ENCODE results near the gene RLBP1. TPM values are rescaled to one million over a fixed set of nuclear protein-coding genes. Genes with fewer than 3 reads are reported as not detected.
A peak's percentile ranks its signal among the peaks of the same experiment; 100 is the strongest.

RLBP1 gene
- total RNA-seq, 1 donor from 2014 or later = not detected

DNA sequence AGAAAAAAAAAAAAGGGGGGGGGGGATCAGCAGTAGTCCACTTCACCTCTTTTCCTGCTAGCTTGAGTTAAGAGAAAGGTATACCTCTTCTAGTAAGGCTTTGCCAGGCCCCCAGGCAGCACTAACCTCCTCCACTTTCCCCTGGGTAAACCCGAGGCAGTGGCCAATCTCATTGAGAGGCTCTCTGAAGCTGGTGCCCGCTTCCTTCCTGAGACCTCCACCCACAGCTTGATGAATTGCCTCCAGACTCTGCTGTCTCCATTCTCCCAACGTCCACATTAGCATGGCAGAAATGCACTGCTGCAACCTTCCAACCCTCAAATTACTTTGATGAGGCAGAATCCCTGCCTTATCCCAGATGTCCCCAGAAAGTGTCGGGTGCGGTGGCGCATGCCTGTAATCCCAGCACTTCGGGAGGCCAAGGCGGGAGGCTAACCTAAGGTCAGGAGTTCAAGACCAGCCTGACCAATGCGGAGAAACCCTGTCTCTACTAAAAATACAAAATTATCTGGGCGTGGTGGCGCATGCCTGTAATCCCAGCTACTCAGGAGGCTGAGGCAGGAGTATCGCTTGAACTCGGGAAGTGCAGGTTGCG is 15.3 kb downstream of the RLBP1 start:
- no peak for ATAC-seq

DNA sequence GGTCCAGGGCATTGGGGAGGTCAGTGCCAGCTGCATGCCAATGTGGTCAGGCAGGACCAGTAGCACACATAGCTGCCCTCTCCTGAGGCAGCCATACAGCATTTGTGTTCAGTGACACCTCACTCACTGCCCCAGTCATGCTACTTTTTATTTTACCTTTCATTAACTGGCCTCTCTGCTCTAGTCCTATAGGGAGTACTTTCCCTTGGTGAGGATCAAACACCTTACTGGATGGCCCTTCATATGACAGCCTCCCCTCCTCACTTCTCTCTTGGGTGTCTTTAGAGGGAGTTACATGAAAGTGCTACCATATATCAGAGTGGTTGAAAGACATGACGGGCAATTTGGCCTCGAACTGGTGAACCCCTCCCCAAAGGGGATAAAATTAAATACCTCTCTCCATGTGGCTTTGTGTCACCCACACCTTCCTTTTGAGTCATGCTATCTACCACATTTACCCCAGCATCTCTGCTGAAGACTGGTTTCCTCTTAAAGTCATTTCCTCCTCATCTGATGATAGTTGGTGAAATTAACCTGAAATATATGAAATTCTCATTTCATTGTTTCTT is 17.6 kb downstream of the RLBP1 start:
- ATAC-seq = peak; percentile 23

DNA sequence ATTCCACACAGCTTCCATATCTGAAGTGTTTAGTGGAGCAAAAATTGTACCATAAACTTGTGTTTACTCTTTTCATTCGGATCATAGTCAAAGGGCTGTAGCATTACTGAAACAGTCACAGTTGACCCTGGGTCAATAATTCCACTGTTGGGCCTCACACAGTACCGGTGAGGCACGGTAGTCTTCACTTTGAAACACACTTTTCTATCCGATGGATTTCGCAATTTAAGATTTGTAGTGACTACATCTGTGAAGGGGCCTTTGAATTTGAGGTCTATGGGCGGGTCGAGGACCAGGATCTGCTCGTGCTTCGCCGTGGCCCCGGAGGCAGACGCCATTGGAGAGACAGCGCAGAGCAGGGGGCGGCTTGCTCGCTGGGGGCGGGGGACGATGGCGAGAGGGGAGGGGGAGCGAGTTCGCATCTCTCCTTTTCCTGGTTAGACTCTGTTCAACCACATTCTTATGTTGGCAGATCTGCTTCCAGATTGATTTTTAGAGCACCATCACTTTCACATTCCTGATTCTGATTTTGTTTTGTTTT is 19.8 kb downstream of the RLBP1 start:
- no peak for ATAC-seq

DNA sequence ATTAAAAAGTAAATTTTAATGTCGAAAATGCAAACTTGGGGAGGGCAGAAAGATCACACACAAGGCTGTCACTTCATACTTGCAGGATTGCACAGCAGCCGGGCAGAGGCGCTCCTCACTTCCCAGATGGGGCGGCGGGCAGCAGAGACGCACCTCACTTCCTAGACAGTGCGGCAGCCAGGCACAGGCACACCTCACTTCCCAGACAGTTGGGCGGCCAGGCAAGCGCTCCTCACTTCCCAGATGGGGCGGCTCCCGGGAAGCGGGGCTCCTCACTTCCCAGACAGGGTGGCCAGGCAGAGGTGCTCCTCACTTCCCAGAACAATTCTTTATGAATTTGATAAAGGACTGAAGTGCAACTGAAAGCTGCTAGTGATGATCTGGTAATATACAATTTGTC is 21.2 kb downstream of the RLBP1 start:
- ATAC-seq = no peak

DNA sequence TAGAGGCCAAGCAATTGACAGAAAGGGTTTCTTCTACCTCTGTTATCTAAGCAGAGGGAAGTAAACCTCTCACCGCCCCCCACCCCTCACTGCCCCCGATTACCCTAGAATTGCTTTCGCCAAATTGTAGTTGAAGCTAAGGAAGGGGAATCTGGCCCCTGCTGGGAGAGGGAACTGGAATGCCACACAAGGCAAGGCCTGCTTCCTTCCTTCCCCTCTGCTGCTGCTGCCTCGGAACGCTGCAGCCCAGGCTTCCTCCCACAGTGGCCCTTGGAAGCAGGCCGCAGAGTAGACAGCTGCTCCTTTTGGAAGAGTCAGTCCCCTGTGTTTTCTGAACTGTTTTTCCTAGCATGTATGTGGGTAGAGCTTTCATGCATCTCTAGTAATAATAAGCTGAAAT is 21.6 kb downstream of the RLBP1 start:
- no peak for ATAC-seq

DNA sequence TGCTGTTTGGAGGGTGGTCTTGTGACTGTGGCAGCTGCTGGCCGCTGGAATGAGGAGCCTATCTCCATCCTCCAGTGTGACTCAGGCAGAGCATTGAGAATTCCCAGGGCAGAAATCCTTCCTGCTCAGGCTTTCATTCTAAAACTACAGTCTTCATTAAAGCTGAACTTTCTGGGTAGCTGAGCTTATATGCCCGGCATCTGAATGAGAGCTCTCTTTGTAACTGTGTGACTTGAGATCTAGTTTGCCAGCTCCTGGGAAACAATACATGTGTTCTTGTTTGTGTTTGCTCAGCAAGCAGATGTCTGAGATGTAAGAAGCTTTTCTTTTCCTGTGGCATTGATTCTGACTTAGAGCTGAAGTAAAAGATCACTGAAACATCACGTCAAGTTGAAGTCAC is 22.4 kb downstream of the RLBP1 start:
- ATAC-seq = no peak

DNA sequence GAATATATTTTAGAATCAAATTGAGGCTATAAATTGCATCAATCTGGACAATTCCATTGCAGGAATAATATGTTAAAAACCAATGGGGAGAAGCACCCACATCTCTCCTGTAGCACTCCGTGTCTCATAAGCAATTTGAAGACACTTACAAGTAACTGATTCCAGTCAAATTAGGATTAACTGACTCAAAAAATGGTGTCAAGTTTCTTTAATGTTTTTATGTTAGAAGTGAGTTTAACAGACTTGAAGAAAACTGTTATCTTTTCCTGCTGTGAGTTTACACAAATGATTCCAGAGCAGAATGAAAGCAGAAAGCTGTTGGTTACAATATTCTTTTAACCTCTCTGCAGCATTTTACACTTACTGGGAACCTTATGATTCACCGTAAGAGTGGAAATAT is 23.2 kb downstream of the RLBP1 start:
- no peak for ATAC-seq

DNA sequence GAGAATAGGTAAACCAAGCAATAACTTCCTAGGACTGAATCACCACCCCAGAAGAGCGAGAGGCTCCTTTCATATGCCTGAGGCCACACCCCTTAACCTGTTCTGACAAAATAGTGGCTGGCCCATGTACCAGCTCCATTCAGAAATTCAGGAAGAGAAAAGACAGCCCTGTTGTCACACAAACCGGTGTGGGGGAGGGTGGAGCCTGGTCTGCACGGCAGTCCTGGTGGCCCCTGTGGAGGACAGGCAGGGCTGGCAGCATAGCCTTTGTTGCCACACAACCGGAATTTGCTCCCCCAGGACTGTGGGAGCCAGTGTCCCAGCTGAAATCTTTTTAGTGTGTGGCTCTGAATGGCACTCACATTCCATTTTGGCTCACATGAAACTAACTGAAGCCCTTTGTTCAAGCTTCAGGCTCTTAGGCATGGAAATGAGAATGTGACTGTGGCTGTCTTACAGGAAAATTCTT is 23.8 kb downstream of the RLBP1 start:
- ATAC-seq = peak; percentile 96

DNA sequence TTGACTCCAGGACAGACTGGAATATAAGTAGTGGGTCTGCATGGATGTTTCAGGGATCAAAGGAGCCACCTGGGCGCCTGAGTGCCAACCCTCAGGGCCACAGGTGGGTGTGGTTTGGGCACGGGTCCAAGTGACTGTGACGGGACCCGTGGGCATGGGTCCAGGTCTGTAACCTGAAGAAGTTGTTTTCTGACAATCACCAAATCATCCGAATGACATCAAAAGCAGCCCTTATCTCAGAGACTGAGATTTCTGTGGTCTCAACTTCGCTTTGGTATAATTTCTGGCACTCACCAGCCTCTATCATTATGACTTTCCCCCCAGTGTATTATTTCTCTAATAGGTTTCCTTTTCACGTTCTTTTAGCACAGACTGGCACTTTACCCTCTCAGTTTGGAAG is 24.4 kb downstream of the RLBP1 start:
- ATAC-seq = no peak

DNA sequence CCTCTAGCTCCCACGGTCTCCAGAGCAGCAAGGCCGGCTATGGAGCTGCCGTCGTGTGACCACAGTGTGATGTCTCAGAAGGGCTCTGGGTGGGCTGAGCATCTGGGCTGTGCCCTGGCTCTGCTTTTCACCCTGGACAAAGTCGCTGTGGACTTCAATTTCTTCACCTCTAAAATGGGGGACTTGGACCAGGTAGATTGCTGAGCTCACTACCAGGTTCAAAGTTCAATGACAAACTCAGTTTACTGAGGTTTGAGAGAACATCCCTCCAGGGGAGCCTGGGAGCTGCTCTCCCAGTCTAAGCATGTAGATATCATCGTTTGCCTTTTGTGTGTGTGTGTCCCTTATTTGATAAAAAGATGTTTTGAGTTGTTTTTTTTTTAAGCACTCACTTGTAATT is 25.1 kb downstream of the RLBP1 start:
- ATAC-seq = no peak

DNA sequence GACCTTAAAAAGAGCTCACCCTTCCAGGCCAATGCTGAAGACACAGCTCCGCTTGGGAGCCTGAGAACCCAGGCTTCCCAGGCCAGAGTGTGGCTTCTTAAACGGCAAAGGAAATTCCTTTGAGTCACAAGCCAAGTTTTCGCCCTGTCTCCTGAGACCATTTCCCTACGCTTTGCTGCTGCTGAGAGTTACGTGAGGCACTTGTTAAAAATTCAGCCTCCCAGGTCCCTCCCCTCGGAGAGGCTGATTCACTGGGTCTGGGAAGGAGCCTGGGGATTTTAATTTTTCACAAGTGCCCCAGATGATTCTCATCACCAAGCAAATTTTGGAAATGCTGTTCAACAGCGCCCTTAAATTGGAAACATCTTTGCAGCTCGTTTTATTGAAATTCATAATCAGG is 25.5 kb downstream of the RLBP1 start:
- no peak for ATAC-seq

DNA sequence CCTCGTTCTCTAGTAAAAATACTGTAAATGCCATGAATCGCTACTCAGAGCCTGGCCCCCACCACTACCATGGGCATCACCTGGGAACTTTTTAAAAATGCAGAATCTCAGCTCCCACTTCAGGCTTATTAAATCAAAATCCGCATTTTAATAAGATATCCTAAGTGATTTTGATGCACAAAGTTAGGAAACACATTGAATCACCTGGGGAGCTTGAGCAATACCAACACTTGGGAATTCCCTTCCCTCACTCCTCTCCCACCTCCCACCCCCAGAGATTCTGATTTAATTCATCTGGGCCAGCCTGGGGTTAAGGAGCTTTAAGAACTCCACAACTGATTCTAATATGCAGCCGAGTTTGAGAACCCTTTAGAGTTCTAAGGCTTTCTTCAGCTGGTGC is 26.8 kb downstream of the RLBP1 start:
- no peak for ATAC-seq

DNA sequence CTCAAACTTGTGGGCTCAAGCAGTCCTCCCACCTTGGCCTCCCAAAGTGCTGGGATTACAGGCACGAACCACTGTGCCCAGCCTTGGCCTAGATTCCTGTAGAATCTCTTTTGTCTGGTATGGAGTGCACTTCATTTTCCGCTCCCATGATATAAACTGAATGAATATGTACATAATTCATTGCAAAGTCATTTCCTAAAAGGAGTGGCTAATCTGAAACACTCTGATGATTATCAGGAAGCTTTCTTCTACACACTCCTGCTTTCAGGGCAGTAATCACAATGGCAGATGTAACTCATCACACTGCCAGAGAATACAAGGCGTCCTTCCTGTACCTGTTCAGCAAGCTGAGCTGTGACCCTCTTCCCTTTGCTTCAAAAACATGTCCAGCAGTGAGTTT is 28.6 kb downstream of the RLBP1 start:
- no peak for ATAC-seq

DNA sequence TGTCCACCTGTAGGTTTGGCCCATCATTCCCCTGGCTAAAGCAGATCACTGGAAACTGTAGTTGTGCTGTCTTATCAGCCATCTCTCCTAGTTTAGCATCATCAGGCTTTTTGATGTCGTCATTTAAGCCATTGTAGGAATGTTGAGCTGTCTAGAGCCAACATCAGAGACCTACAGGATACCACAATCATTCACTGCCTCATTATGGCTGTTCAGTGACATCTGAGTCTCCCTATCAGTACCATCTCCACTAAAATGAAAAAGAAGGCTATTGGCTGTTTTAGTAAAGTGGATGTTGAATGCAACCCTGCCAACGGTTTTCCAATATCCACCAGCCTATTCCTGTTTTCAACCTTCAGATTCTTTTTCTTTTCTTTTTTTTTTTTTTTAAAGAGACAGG is 29.2 kb downstream of the RLBP1 start:
- no peak for ATAC-seq

DNA sequence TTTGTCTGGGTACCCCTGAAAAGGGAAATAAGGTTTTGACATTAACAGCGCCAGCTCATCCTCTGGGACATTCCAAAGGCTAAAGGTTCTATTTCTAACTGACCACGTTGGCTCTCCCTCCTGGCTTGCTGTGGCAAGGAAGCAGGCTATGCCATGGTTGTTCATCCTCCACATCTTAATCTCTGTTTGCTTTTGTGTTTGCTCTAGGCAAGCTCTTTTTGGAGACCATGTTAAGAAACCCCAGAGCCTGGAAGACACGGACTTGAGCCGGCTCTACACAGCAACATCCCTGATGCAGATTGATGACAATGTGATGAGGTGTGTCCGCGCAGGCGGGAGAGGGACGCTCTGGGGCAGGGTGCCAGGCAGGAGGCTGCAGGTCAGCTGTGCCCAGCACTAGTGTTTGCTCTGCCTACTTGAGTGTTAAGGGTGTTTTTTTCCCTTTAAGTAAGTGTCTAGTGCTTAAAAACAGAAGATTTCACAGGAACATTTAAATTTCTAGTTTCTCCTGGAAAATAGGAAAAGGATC is 33.3 kb downstream of the RLBP1 start:
- ATAC-seq = no peak

DNA sequence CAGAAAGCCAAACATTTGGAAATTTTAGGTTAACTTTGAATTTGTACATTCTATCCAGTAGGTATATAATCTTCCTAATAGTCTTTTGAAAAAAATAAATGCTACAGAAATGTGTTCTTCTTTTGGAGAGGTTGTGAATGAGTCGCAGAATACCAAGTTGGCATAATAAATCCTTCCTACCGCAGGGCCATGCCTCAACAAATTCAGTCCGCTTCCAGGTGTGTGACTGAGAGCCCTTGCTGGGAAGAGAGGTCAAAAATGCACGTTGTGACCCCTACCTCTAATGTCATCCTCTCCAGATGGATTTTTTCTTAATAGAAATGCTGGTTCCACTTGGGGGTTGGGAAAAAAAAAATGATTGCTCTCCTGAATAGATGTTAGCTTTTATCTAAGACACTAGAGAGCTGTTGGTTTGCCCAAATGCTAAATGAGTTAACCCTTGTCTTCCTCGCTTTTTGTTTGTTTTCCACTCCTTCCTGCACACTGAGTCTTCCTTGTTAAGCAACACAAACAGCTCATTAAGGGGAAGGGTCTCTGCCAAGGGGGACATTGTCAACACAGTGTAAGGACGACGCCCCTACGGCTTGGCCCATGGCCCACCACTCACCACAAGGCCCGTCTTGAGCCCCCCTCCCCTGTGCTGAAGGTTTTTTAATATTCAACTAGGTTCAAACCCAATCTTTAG is 33.9 kb downstream of the RLBP1 start:
- no peak for ATAC-seq

DNA sequence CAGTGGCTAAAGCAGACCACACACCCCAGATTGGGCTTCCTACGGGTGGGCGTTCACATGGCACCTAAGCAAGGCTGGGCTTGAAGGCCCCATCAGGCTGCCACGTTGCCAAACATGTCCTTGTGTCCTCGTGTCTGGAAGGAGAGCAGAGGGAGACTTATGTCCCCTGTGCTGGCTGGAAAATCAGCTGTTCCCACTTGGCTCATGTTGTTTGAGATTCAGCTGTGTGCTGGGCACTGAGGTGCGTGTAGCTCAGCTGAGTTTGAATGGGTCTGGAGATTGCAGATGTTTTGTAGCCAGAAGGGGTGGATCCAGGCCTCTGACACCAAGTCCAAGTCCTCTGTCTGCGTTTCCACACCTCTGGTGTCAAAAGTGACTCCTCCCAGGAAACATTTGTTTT is 34.6 kb downstream of the RLBP1 start:
- ATAC-seq = no peak

DNA sequence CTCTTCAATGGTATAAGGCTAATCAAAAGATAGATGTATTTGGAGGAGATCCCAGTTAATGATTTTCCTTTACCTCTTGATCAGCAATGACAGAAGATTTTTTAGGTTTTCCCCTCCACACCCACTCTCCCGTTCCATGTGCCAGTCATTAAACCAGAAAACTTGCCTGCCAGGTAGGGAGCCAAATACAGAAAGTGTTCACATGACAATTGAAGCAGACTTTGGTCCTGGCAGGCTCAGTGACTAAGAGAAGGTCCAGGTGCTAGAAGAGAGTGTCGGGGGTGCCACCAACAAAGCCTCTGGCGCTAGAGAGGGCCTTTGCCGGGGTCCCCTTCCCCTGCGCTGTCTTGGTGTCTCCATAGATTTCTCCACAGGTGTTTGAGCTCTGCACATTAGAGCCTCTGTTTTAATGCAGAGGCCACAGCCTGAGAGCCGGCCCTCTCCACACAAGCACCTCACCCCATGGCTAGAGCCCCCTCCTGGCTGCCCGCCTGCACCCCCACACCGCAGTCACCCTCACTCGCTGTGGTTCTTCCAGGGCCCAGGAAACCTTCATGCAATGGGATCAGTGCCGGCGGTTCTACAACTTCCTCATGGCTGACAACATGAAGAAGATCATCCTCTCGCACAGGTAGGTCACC is 36.4 kb downstream of the RLBP1 start:
- no peak for ATAC-seq

DNA sequence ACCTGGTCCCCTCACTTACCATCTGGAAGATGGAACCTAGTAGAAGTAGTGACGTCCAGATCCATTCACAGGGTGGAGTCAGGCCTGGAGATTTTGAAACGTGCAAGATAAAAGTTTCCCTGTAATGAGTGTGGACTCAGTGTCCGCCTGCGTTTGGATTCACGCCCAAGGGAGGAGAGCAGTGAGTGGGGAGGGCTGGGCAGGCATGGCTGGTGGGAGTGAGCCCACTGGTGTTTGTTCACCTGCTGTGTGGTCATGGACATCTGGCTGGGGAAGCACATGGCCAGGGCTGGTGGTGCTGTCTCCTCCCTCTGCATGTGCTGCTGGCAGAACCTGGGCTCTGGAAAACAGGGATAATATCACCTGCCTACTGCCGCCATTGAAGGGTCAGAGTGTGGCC is 37.0 kb downstream of the RLBP1 start:
- peak; percentile 8 for ATAC-seq

DNA sequence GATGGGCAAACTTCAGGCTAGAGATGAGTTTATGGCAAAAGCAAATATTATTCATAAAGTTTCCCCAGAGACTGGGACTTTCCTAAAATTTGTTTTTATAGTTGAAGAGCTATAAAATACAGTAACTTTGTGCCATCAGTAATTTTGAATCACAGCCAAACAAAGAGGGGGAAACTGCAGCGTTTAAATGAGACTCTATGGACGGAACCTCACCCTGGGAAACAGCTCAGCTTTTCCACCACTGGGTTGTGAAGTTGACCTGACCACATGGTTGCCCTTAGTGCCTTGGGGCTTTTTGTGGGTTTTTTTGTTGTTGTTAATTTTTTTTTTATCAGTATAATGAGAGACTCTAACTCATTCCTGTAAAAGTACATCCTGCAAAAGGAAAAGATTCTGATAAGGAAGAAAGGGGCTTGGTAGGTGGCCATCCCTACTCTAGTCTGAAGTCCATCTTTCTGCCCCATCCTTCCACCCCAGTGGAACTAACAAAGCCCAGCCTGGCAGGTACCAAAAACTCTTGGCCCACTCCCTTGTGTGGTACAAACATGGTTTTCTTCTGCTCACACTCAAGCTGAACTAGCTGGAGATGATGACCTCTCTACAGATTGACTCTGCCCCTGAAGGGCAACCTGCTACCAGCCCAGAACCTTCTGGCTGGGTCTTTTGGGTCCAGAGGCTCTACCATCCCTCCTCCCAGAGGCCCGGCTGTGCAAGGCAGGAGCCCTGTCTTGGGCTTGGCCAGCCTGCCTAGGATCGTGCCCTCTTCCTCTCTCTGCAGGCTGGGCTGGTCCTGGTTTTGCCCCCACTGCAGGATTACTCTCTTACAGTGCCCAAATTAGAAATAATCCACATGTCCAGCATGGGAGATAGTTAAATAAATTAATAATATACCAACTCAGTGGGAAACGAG is 41.2 kb downstream of the RLBP1 start:
- no peak for ATAC-seq

DNA sequence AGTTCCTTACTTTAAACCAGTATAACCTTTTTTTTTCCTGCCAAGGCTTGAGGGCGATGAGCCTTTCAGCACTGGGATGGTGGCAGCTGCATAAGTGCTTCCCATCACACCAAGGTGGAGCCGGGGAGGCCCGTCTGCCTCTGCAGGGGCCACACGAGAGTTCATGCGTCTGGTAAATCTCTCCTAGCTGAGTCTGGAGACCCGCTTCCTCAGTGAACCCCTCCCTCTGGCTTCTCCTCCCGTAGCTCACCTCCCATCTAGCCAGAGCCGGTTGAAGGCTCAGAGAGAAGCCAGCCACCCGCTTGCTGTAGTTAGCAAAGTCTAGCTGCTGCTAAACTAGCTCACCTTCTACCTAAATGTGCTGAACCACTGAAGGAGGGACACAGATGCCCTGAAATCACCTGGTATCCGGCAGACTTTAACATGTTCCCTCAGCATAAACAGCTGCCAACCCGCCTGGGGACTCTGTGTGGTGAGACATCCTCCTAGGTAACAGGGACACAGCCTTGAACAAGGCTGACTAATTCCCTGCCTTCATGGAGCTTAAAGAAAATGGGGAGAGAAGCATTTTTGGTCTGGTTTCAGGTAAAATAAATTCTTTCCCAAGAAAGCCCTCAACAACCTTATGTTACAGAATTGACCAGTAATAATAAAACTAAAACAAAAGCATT is 42.9 kb downstream of the RLBP1 start:
- no peak for ATAC-seq

Data from esophagus mucosa (tissue), 1 donor.